Measurements from ENCODE around the gene PTK7.

- no peak for TF ChIP-seq CTCF (IDR thresholded peaks at IDR 0.05)
- no peak for TF ChIP-seq POLR2A (IDR thresholded peaks at IDR 0.05)
Observed at GRCh38 chr6:43091436-43091991, 15.4 kb downstream of the PTK7 start.
